ENCODE data around the gene SLC41A1. TPM values are rescaled to one million over a fixed set of nuclear protein-coding genes. Genes with fewer than 3 reads are reported as not detected.
"Not testable (repeated sequence)": the region's sequence is repeated elsewhere in the genome, so short reads cannot be mapped to it uniquely, and the experiment has no call there.

The SLC41A1 gene
- total RNA-seq, 1 donor from 2014 or later = 29.5 TPM

- DNase-seq (ENCODE audit: extremely low spot score, unreplicated experiment) = no peak
- no peaks in the 10 kb centered on the region for H3K27me3 Mint-ChIP-seq (ENCODE audit: unreplicated experiment)
- no peak overlapping the region for H3K27ac Mint-ChIP-seq (ENCODE audit: unreplicated experiment)
- no peak overlapping the region for H3K4me3 Mint-ChIP-seq (ENCODE audit: unreplicated experiment)
- H3K9me3 Mint-ChIP-seq (ENCODE audit: unreplicated experiment) = peaks cover 6% of the 10 kb centered on the region
- no peaks in the 10 kb centered on the region for H3K36me3 Mint-ChIP-seq (ENCODE audit: unreplicated experiment)
- no peaks in the 10 kb centered on the region for H3K4me1 Mint-ChIP-seq (ENCODE audit: unreplicated experiment)
- no peak for TF ChIP-seq CTCF (IDR thresholded peaks at IDR 0.05)
Observed at GRCh38 chr1:205826995-205827394, 14.0 kb upstream of the SLC41A1 start.

- Mint-ChIP-seq H3K27ac (ENCODE audit: unreplicated experiment) (no peak overlapping the region), H3K27me3 (ENCODE audit: unreplicated experiment) (no peaks in the 10 kb centered on the region), H3K9me3 (ENCODE audit: unreplicated experiment) (peaks cover 6% of the 10 kb centered on the region), H3K4me1 (ENCODE audit: unreplicated experiment) (no peaks in the 10 kb centered on the region), H3K4me3 (ENCODE audit: unreplicated experiment) (no peak overlapping the region), H3K36me3 (ENCODE audit: unreplicated experiment) (no peaks in the 10 kb centered on the region)
- no peak for TF ChIP-seq CTCF (IDR thresholded peaks at IDR 0.05)
- no peak for DNase-seq (ENCODE audit: extremely low spot score, unreplicated experiment)
Observed at GRCh38 chr1:205826016-205826806, 13.2 kb upstream of the SLC41A1 start.

GRCh38 chr1:205824180-205824579 is 11.2 kb upstream of the SLC41A1 start:
- DNase-seq (ENCODE audit: extremely low spot score, unreplicated experiment) = no peak
- H3K4me1 Mint-ChIP-seq (ENCODE audit: unreplicated experiment) = no peaks in the 10 kb centered on the region

GRCh38 chr1:205823260-205823659 is 10.3 kb upstream of the SLC41A1 start:
- not testable (repeated sequence) for H3K4me1 Mint-ChIP-seq (ENCODE audit: unreplicated experiment); H3K36me3 Mint-ChIP-seq (ENCODE audit: unreplicated experiment); H3K27ac Mint-ChIP-seq (ENCODE audit: unreplicated experiment)

More at GRCh38 chr1:205824180-205824579, 11.2 kb upstream of the SLC41A1 start:
- no peaks in the 10 kb centered on the region for H3K27me3 Mint-ChIP-seq (ENCODE audit: unreplicated experiment)
- H3K27ac Mint-ChIP-seq (ENCODE audit: unreplicated experiment) = no peak overlapping the region
- no peak overlapping the region for H3K4me3 Mint-ChIP-seq (ENCODE audit: unreplicated experiment)
- H3K36me3 Mint-ChIP-seq (ENCODE audit: unreplicated experiment) = no peaks in the 10 kb centered on the region
- peaks cover 6% of the 10 kb centered on the region for H3K9me3 Mint-ChIP-seq (ENCODE audit: unreplicated experiment)
- no peak for TF ChIP-seq CTCF (IDR thresholded peaks at IDR 0.05)

DNA sequence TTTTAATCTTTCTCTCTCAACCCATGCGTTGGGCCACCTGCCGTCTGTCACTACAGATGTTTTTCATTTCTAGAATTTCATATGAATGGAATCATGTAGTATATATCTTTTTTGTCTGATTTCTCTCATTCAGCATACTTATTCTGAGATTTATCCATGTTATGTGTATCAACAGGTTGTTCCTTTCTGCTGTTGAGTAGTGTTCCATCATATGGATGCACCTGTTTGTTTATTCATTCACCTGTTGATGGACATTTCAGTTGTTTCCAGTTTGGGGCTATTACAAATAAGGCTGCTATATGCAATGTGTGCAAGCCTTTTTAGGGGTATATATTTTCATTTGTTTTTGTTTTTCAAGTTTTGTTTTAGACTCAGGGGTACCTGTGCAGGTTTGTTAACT is 9.4 kb upstream of the SLC41A1 start:
- Mint-ChIP-seq H3K36me3 (ENCODE audit: unreplicated experiment) (no peaks in the 10 kb centered on the region), H3K27ac (ENCODE audit: unreplicated experiment) (no peak overlapping the region), H3K27me3 (ENCODE audit: unreplicated experiment) (no peaks in the 10 kb centered on the region), H3K9me3 (ENCODE audit: unreplicated experiment) (peaks cover 6% of the 10 kb centered on the region), H3K4me3 (ENCODE audit: unreplicated experiment) (no peak overlapping the region), H3K4me1 (ENCODE audit: unreplicated experiment) (no peaks in the 10 kb centered on the region)
- no peak for DNase-seq (ENCODE audit: extremely low spot score, unreplicated experiment)
- no peak for TF ChIP-seq CTCF (IDR thresholded peaks at IDR 0.05)

More at GRCh38 chr1:205823260-205823659, 10.3 kb upstream of the SLC41A1 start:
- not testable (repeated sequence) for H3K27me3 Mint-ChIP-seq (ENCODE audit: unreplicated experiment); H3K4me3 Mint-ChIP-seq (ENCODE audit: unreplicated experiment); H3K9me3 Mint-ChIP-seq (ENCODE audit: unreplicated experiment); DNase-seq (ENCODE audit: extremely low spot score, unreplicated experiment)

Data from osteocyte (in vitro differentiated cells).